Measurements from ENCODE around the gene TAF9.
"Not testable (repeated sequence)": the region's sequence is repeated elsewhere in the genome, so short reads cannot be mapped to it uniquely, and the experiment has no call there.

Gene TAF9

GRCh38 chr5:69341520-69342161, 27.7 kb downstream of the TAF9 start:
- no peak for DNase-seq (ENCODE audit: low read depth in 1 of 2, low spot score in 1 of 2)

DNA sequence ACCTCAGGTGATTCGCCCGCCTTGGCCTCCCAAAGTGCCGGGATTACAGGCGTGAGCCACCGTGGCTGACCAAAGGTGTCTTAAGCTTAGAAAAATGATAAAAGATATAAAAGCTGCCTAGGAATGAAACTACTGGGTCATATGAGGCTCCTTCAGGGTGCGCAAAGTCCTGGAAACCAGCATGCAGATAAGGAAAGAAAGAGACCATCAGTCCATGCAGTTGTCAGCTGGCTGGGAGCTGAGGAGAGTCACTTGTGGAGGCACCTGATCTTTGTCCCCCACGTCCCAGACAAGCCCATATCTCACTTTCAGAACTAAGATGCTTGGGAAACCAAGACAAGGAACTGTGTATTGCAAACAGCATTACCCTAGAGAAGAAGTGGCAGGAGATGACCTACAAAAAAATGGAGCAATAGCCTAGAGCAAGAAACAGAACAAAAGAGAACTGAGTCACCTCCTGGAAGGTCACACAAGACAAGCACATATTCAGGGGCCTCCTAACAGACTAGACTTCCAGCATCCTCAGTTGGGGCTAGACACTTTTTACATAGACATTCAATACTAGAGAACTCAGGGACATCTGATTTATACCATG, 33.9 kb downstream of the TAF9 start:
- DNase-seq (ENCODE audit: low read depth in 1 of 2, low spot score in 1 of 2) = no peak

DNA sequence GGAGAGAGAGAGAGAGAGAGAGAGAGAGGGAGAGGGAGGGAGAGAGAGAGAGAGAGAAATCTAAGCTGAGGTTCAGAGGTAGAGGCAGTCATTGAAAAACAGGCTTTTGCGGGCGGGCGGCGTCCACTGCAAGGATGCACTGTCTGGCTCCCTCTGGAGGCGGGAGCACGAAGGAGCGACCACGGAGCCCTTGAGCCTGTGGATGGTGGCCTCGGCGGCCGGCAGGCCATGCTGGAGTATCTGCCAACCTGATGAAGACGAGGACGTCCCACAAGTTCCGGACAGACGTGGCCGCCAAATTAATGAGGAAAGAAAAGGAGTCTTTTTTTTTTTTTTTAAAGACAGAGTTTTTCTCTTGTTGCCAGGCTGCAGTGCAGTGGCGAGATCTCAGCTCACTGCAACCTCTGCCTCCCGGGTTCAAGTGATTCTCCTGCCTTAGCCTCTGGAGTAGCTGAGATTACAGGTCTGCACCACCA, 34.5 kb downstream of the TAF9 start:
- DNase-seq (ENCODE audit: low read depth in 1 of 2, low spot score in 1 of 2) = peak; percentile 50 to 53

GRCh38 chr5:69333668-69334315, 35.5 kb downstream of the TAF9 start:
- DNase-seq (ENCODE audit: low read depth in 1 of 2, low spot score in 1 of 2) = not testable (repeated sequence)

DNA sequence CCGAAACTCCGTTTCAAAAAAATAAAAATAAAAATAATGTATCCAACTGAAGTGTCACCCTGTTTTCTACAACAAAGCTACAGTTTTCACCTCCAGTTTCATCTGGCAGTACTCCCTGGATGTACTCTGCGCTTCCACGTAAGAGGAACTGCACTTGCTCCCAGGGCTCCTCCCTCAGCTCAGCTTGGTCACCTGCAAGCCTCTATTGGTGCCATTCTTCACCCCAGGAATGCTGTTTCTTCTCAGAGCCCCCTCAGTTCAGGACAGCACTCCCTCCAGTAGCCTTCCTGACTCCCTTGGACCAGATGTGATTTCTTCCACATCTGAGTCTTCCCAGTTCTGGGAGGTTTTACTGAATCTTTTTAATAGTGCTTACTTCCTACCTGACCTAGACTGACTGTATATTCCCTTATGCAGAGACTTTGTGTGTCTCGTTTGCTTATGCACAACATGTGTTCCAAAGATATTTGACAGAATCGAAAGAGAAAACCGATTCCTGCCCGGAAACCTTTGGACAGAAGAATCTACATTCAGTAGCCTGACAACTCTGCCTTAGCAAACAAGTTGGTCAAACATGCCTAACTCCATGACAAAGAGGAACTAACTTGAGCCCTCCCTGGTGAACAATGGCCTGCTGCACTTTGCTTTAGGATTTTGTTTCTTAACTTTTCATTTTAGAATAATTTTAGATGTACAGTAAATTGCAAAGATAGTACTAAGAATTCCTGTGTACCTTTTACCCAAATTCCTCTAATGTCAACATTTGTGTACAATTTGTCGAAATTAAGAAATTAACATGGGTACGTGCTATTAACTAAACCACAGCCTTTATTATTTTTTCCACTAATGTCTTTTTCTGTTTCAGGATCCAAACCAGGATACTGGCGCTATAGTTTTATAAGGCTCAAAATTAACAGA, 37.5 kb downstream of the TAF9 start:
- no peak for DNase-seq (ENCODE audit: low read depth in 1 of 2, low spot score in 1 of 2)

- no peak for DNase-seq (ENCODE audit: low read depth in 1 of 2, low spot score in 1 of 2)
Observed at GRCh38 chr5:69329905-69330489, 39.3 kb downstream of the TAF9 start.

DNA sequence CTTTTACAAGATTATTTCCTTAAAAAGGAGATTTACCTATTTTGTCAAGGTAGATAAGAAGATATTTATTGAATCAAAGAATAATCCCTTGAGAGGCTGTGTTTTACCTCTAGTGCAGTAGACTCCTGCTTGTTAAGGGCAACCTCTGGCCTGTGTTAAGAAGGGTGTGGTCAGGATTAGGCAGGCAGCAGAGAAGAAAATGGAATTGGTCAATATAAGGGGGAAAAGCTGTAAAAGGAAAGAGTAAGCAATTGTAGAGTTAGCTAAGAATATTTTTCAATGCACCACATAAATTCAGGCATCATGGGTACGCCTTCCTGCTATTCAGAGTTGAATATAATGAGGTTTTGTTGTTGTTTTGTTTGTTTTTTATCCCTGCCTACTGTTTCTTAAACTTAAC, 43.0 kb downstream of the TAF9 start:
- DNase-seq (ENCODE audit: low read depth in 1 of 2, low spot score in 1 of 2) = no peak

DNA sequence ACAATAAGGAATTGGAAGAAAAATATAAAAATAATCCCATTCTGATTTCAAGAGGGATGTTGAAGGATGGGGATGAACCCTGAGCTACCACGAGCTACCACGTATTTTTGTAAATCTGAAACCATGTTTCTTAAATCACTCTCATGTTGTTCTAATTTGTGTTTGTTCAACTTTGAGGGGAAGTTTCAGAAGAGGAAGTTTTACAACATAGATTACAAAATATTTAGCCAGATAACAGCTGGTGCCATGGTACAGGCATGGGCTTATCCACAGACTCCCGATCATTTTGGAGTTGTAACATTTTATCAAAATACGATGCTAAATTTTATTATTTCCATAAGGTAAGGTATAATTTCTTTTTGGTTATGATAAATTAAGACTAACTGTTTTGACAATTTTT, 51.9 kb downstream of the TAF9 start:
- no peak for DNase-seq (ENCODE audit: low read depth in 1 of 2, low spot score in 1 of 2)

GRCh38 chr5:69315972-69316371, 53.3 kb downstream of the TAF9 start:
- DNase-seq (ENCODE audit: low read depth in 1 of 2, low spot score in 1 of 2) = no peak
